Activated CD4-positive, alpha-beta T cell treated with anti-CD3 and anti-CD28 coated beads, Interleukin-2, amount 10 ng/mL, durations not matched to agents 24 days and 14 days (primary cell): ENCODE measurements around the gene HLA-DQA1. TPM values are rescaled to one million over a fixed set of nuclear protein-coding genes. Genes with fewer than 3 reads are reported as not detected.
"Not testable (repeated sequence)": the region's sequence is repeated elsewhere in the genome, so short reads cannot be mapped to it uniquely, and the experiment has no call there.

Experiments used
- DNase-seq: peaks from one replicate; pipeline ENCODE4 v3.0.0; 2022
- H3K27ac Mint-ChIP-seq: one replicate; pipeline ENCODE4 v1.8.0; 2022; ENCODE audit warnings: mild to moderate bottlenecking, mixed read lengths
- H3K27me3 Mint-ChIP-seq: one replicate; pipeline ENCODE4 v1.8.0; 2022; ENCODE audit warnings: mixed read lengths
- H3K36me3 Mint-ChIP-seq: one replicate; pipeline ENCODE4 v1.8.0; 2022; ENCODE audit warnings: low read depth, mild to moderate bottlenecking, mixed read lengths
- H3K4me1 Mint-ChIP-seq: one replicate; pipeline ENCODE4 v1.8.0; 2021; ENCODE audit warnings: mixed read lengths
- H3K4me3 Mint-ChIP-seq: one replicate; pipeline ENCODE4 v1.8.0; 2022; ENCODE audit warnings: mild to moderate bottlenecking, moderate library complexity, mixed read lengths
- H3K9me3 Mint-ChIP-seq: one replicate; pipeline ENCODE4 v1.8.0; 2021; ENCODE audit warnings: mixed read lengths
- intact Hi-C: fragments of 100-400 bp; cut with micrococcal nuclease; formaldehyde crosslinking; loops from one replicate; pipeline ENCODE4 v1.15.1; 2023
- total RNA-seq: library from RNA; stranded (reverse); gene quantifications from 2 replicates; pipeline ENCODE4 v1.2.3, GENCODE V29; 2022

The HLA-DQA1 gene
- total RNA-seq, result 3.6 and 4.0 TPM in 2 replicates

- Mint-ChIP-seq H3K36me3 (no peaks in the 10 kb centered on the region), H3K4me3 (peak within 1 kb of the TSS; percentile 66), H3K4me1 (peaks cover 27% of the 10 kb centered on the region), H3K27me3 (peaks cover 38% of the 10 kb centered on the region), H3K27ac (no peak within 1 kb of the TSS), H3K9me3 (peaks cover 4% of the 10 kb centered on the region)
- intact Hi-C loops, result no loop called here
- DNase-seq, result peak; percentile 65
Measured at GRCh38 chr6:32637219-32637880, at the start of gene HLA-DQA1. Gene HLA-DQA1, plus strand, starts transcription at chr6:32637406. Its CDS starts 53 bp downstream, at chr6:32637459.

DNA sequence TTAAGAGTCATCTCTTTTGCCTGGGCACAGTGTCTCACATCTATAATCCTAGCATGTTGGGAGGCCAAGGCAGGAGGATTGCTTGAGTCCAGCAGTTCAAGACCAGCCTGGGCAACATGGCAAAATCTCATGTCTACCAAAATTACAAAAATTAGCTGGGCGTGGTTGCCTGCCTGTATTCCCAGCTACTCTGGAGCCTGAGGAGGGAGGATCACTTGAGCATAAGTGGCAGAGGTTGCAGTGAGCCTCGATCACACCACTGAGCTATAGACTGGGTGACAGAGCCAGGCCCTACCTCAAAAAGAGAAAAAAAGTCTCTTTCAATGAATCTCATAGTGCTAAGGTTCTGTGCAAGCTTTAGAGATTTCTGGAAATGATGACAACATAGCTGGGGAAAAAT lies 49.0 kb upstream of the HLA-DQA1 start:
- peaks cover 6% of the 10 kb centered on the region for H3K36me3 Mint-ChIP-seq
- H3K4me3 Mint-ChIP-seq, result peak overlapping the region; percentile 4
- intact Hi-C loops, result no loop called here
- H3K9me3 Mint-ChIP-seq, result no peaks in the 10 kb centered on the region
- H3K4me1 Mint-ChIP-seq, result peaks cover 27% of the 10 kb centered on the region
- no peak for DNase-seq
- peaks cover 14% of the 10 kb centered on the region for H3K27me3 Mint-ChIP-seq
- H3K27ac Mint-ChIP-seq, result no peak overlapping the region

DNA sequence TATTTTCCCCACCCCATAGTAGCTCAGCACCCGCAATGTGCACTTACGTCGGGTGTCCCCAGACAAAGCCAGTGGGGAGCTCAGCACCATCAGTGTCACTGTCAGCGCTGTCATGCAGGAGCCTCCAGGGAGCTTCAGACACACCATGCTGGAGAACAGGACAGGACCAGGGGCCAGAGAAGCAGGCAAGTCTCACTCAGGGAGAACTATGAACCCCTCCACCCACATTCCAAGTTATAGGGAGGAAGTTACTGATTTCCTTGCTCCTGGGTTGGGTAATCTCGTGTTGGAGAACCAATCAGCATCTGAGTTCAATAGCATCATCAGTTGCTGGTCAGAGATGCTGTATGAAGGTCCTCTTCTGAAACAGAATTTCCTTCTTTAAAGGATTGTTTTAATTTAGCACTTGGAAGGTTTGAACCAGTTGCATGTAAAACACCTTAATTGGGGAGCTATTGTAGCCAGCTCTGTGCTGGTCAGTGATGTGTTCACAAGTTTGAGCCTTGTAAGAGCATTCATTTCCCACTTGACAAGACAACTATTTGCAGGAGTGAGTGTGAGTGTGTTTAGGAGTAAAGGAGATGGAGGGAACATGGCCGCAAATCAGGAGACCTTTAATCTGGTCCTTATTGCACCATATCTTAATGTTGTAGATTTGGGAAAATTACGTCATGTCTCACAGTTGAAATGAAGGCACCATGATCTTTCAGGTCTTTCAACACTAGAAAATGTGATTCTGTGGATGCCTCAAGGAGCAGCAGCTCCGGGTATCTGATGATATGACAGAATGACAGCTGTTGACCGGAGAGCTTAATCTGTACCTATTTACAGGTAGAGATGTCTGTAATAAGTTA lies 47.4 kb upstream of the HLA-DQA1 start, which contains the start of gene HLA-DRB1:
Gene HLA-DRB1, minus strand, starts transcription at position 253 of the 854 bp plus-strand sequence. Its CDS starts 106 bp downstream, at position 147.
- Mint-ChIP-seq H3K4me3 (peak within 1 kb of the TSS; percentile 62), H3K36me3 (no peaks in the 10 kb centered on the region), H3K4me1 (peaks cover 19% of the 10 kb centered on the region), H3K27me3 (peaks cover 12% of the 10 kb centered on the region), H3K27ac (peak within 1 kb of the TSS; percentile 17), H3K9me3 (no peaks in the 10 kb centered on the region)
- intact Hi-C loops, result no loop called here
- peak; percentile 75 for DNase-seq

GRCh38 chr6:32590713-32591112 lies 46.5 kb upstream of the HLA-DQA1 start:
- intact Hi-C loops, DNase-seq, H3K27ac Mint-ChIP-seq, H3K9me3 Mint-ChIP-seq, H3K4me3 Mint-ChIP-seq, H3K36me3 Mint-ChIP-seq: not testable (repeated sequence)
- peaks cover 12% of the 10 kb centered on the region for H3K27me3 Mint-ChIP-seq
- peaks cover 19% of the 10 kb centered on the region for H3K4me1 Mint-ChIP-seq

GRCh38 chr6:32597024-32597423 lies 40.2 kb upstream of the HLA-DQA1 start:
- no peak for DNase-seq
- intact Hi-C loops, result no loop called here
- Mint-ChIP-seq H3K4me1 (no peaks in the 10 kb centered on the region), H3K9me3 (peaks cover 14% of the 10 kb centered on the region), H3K36me3 (no peaks in the 10 kb centered on the region), H3K27ac (no peak overlapping the region), H3K4me3 (no peak overlapping the region), H3K27me3 (peaks cover 12% of the 10 kb centered on the region)

- peak overlapping the region; percentile 28 for H3K27ac Mint-ChIP-seq
- peaks cover 8% of the 10 kb centered on the region for H3K27me3 Mint-ChIP-seq
- no peak for DNase-seq
- peaks cover 25% of the 10 kb centered on the region for H3K9me3 Mint-ChIP-seq
- no peak overlapping the region for H3K4me3 Mint-ChIP-seq
- H3K4me1 Mint-ChIP-seq, result peaks cover 22% of the 10 kb centered on the region
- H3K36me3 Mint-ChIP-seq, result no peaks in the 10 kb centered on the region
- intact Hi-C loops, result loop anchor here (10.0 kb wide), 1 partner anchor 62 kb away; the partner anchor contains the start of gene HLA-DQB1
Measured at GRCh38 chr6:32602383-32602782, 34.8 kb upstream of the HLA-DQA1 start.

DNA sequence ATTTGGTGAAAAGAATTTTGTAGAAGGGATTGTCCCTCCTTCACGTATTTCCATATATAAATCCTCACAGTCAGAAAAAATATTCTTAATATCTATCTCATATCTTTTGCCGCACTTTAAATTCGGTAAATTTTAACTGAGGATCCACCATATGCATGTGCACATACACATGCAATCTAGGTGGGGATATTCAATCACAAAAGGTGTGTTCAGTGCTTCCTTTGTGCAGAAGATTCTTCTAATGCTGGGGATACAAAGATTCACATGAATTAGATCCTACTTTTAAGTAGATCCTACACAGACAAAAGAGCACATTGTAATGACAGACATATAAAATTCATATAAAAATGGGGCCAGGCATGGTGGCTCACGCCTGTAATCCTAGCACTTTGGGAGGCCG lies 34.0 kb upstream of the HLA-DQA1 start:
- peaks cover 25% of the 10 kb centered on the region for H3K9me3 Mint-ChIP-seq
- peaks cover 10% of the 10 kb centered on the region for H3K27me3 Mint-ChIP-seq
- no peak overlapping the region for H3K4me3 Mint-ChIP-seq
- H3K36me3 Mint-ChIP-seq, result no peaks in the 10 kb centered on the region
- H3K4me1 Mint-ChIP-seq, result peaks cover 24% of the 10 kb centered on the region
- intact Hi-C loops, result loop anchor here (10.0 kb wide), 1 partner anchor 62 kb away; the partner anchor contains the start of gene HLA-DQB1
- no peak for DNase-seq
- no peak overlapping the region for H3K27ac Mint-ChIP-seq

GRCh38 chr6:32603888-32604287 lies 33.3 kb upstream of the HLA-DQA1 start:
- peaks cover 18% of the 10 kb centered on the region for H3K9me3 Mint-ChIP-seq
- intact Hi-C loops, result loop anchor here (10.0 kb wide), 1 partner anchor 61 kb away; the partner anchor contains the start of gene HLA-DQB1
- H3K27ac Mint-ChIP-seq, result peak overlapping the region; percentile 82
- H3K27me3 Mint-ChIP-seq, result peaks cover 8% of the 10 kb centered on the region
- peaks cover 27% of the 10 kb centered on the region for H3K4me1 Mint-ChIP-seq
- no peak for DNase-seq
- H3K4me3 Mint-ChIP-seq, result peak overlapping the region; percentile 64
- no peaks in the 10 kb centered on the region for H3K36me3 Mint-ChIP-seq

GRCh38 chr6:32604434-32604877 lies 32.8 kb upstream of the HLA-DQA1 start:
- H3K9me3 Mint-ChIP-seq, result peaks cover 15% of the 10 kb centered on the region
- intact Hi-C loops, result loop anchor here (10.0 kb wide), 1 partner anchor 60 kb away; the partner anchor contains the start of gene HLA-DQB1
- no peak for DNase-seq
- peak overlapping the region; percentile 64 for H3K4me3 Mint-ChIP-seq
- peaks cover 27% of the 10 kb centered on the region for H3K4me1 Mint-ChIP-seq
- peaks cover 6% of the 10 kb centered on the region for H3K27me3 Mint-ChIP-seq
- H3K27ac Mint-ChIP-seq, result peak overlapping the region; percentile 82
- H3K36me3 Mint-ChIP-seq, result no peaks in the 10 kb centered on the region

- Mint-ChIP-seq H3K9me3 (peaks cover 13% of the 10 kb centered on the region), H3K4me1 (peaks cover 25% of the 10 kb centered on the region), H3K27ac (peak overlapping the region; percentile 3), H3K4me3 (no peak overlapping the region), H3K36me3 (no peaks in the 10 kb centered on the region), H3K27me3 (peaks cover 7% of the 10 kb centered on the region)
- no peak for DNase-seq
- intact Hi-C loops, result loop anchor here (10.0 kb wide), 1 partner anchor 57 kb away; the partner anchor contains the start of gene HLA-DQB1
Measured at GRCh38 chr6:32607263-32607987, 29.8 kb upstream of the HLA-DQA1 start.

- no peak for DNase-seq
- Mint-ChIP-seq H3K36me3 (no peaks in the 10 kb centered on the region), H3K4me1 (peaks cover 22% of the 10 kb centered on the region), H3K9me3 (peaks cover 10% of the 10 kb centered on the region), H3K4me3 (no peak overlapping the region), H3K27ac (no peak overlapping the region), H3K27me3 (peaks cover 7% of the 10 kb centered on the region)
- intact Hi-C loops, result loop anchor here (10.0 kb wide), 1 partner anchor 57 kb away; the partner anchor contains the start of gene HLA-DQB1
Measured at GRCh38 chr6:32607988-32608298, 29.3 kb upstream of the HLA-DQA1 start.

DNA sequence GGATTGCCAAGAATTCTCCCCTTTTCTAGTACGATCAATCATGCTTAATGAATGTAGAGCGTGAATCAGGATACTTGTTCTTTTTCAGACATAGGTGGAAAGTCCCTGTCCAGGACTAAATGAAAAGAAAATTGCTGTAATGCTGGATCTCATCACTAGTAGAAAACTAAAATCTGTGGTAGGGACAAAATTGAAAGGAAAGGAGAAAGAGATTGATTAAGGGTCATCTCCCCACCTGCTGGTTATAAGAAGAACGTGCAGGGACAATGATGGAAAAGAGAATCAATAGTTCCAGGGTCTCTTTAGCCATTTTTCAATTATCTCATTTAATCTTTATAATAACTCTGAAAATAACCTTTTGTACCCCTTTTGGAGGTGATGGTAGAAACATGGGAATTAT lies 28.8 kb upstream of the HLA-DQA1 start:
- Mint-ChIP-seq H3K27me3 (peaks cover 7% of the 10 kb centered on the region), H3K9me3 (peaks cover 10% of the 10 kb centered on the region), H3K27ac (no peak overlapping the region), H3K4me1 (peaks cover 18% of the 10 kb centered on the region), H3K4me3 (no peak overlapping the region), H3K36me3 (no peaks in the 10 kb centered on the region)
- intact Hi-C loops, result loop anchor here (10.0 kb wide), 1 partner anchor 56 kb away; the partner anchor contains the start of gene HLA-DQB1
- no peak for DNase-seq

GRCh38 chr6:32609391-32609730 lies 27.8 kb upstream of the HLA-DQA1 start:
- Mint-ChIP-seq H3K27me3 (peaks cover 12% of the 10 kb centered on the region), H3K4me1 (peaks cover 12% of the 10 kb centered on the region), H3K27ac (no peak overlapping the region), H3K9me3 (peaks cover 5% of the 10 kb centered on the region), H3K36me3 (no peaks in the 10 kb centered on the region), H3K4me3 (no peak overlapping the region)
- intact Hi-C loops, result loop anchor here (10.0 kb wide), 1 partner anchor 55 kb away; the partner anchor contains the start of gene HLA-DQB1
- DNase-seq, result no peak
